ENCODE data around the gene GRAMD1A.

The GRAMD1A gene

GRCh38 chr19:35055715-35056179 is 55.6 kb downstream of the GRAMD1A start (continued):
- TF ChIP-seq ZNF677 (tag by site-specific recombination; IDR thresholded peaks at IDR 0.05) (no peak), ZBTB8A (tag by site-specific recombination; IDR thresholded peaks at IDR 0.05) (no peak), ZNF571 (tag by site-specific recombination; IDR thresholded peaks at IDR 0.05) (no peak), HOXC10 (CRISPR knock-in tag; IDR thresholded peaks at IDR 0.05) (no peak), ZNF701 (tag by site-specific recombination; IDR thresholded peaks at IDR 0.05) (no peak), ZFP41 (tag by site-specific recombination; IDR thresholded peaks at IDR 0.05; ENCODE audit: borderline replicate concordance) (no peak), ZNF777 (tag by site-specific recombination; IDR thresholded peaks at IDR 0.05; ENCODE audit: borderline replicate concordance) (no peak), MYNN (tag by site-specific recombination; IDR thresholded peaks at IDR 0.05; ENCODE audit: borderline replicate concordance) (no peak), ZNF510 (tag by site-specific recombination; IDR thresholded peaks at IDR 0.05; ENCODE audit: insufficient replicate concordance) (no peak), SALL2 (tag by site-specific recombination; IDR thresholded peaks at IDR 0.05; ENCODE audit: borderline replicate concordance) (no peak), ZFP69B (tag by site-specific recombination; IDR thresholded peaks at IDR 0.05) (no peak), ZNF639 (tag by site-specific recombination; IDR thresholded peaks at IDR 0.05) (no peak), FEZF1 (tag by site-specific recombination; IDR thresholded peaks at IDR 0.05) (no peak), SP7 (tag by site-specific recombination; IDR thresholded peaks at IDR 0.05) (no peak), PRDM6 (tag by site-specific recombination; IDR thresholded peaks at IDR 0.05) (no peak), ZNF211 (tag by site-specific recombination; IDR thresholded peaks at IDR 0.05; ENCODE audit: low read depth) (no peak), GLIS2 (tag by site-specific recombination; IDR thresholded peaks at IDR 0.05) (peak; percentile 85), HOXA7 (CRISPR knock-in tag; IDR thresholded peaks at IDR 0.05; ENCODE audit: borderline replicate concordance) (no peak), ZNF549 (tag by site-specific recombination; IDR thresholded peaks at IDR 0.05) (no peak), MEIS1 (CRISPR knock-in tag; IDR thresholded peaks at IDR 0.05; ENCODE audit: borderline replicate concordance) (no peak), ZNF394 (tag by site-specific recombination; IDR thresholded peaks at IDR 0.05; ENCODE audit: borderline replicate concordance) (no peak), ZFP3 (tag by site-specific recombination; IDR thresholded peaks at IDR 0.05; ENCODE audit: low read depth) (no peak), ATF2 (tag by site-specific recombination; IDR thresholded peaks at IDR 0.05; ENCODE audit: low read depth) (no peak), ZBTB20 (tag by site-specific recombination; IDR thresholded peaks at IDR 0.05) (no peak), MZF1 (tag by site-specific recombination; IDR thresholded peaks at IDR 0.05; ENCODE audit: borderline replicate concordance) (no peak), KLF7 (tag by site-specific recombination; IDR thresholded peaks at IDR 0.05; ENCODE audit: borderline replicate concordance) (no peak), ZBTB7A (tag by site-specific recombination; IDR thresholded peaks at IDR 0.05; ENCODE audit: low read depth) (no peak), ZNF366 (tag by site-specific recombination; conservative IDR thresholded peaks at IDR 0.05) (0 out of 2 replicates have a peak, but pooled peaks have one; percentile 20), RBAK (tag by site-specific recombination; IDR thresholded peaks at IDR 0.05) (no peak), ZNF132 (tag by site-specific recombination; IDR thresholded peaks at IDR 0.05; ENCODE audit: borderline replicate concordance) (no peak), ZNF548 (tag by site-specific recombination; IDR thresholded peaks at IDR 0.05) (no peak), TCF7L2 (IDR thresholded peaks at IDR 0.05; ENCODE audit: borderline replicate concordance, low read depth, low read length) (no peak)
- TF ChIP-seq, protein P1, sequence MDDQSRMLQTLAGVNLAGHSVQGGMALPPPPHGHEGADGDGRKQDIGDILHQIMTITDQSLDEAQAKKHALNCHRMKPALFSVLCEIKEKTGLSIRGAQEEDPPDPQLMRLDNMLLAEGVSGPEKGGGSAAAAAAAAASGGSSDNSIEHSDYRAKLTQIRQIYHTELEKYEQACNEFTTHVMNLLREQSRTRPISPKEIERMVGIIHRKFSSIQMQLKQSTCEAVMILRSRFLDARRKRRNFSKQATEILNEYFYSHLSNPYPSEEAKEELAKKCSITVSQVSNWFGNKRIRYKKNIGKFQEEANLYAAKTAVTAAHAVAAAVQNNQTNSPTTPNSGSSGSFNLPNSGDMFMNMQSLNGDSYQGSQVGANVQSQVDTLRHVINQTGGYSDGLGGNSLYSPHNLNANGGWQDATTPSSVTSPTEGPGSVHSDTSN (CRISPR knock-in tag; IDR thresholded peaks at IDR 0.05) = no peak
